ENCODE data around the gene DDB1. TPM values are rescaled to one million over a fixed set of nuclear protein-coding genes. Genes with fewer than 3 reads are reported as not detected.

Gene DDB1
- total RNA-seq, 2 experiments from 2014 or later = 140 to 147 TPM

GRCh38 chr11:61267437-61267841 lies 65.5 kb downstream of the DDB1 start:
- DNase-seq (no peak), ATAC-seq (ENCODE audit: poor library complexity) (no peak)
- Mint-ChIP-seq H3K27me3 (no peaks in the 10 kb centered on the region), H3K9me3 (no peaks in the 10 kb centered on the region), H3K4me1 (ENCODE audit: low read depth) (no peaks in the 10 kb centered on the region), H3K27ac (no peak overlapping the region), H3K4me3 (no peak overlapping the region), H3K36me3 (ENCODE audit: low read depth) (no peaks in the 10 kb centered on the region)
- CTCF ChIA-PET = no interaction called here
- Histone ChIP-seq H3K27me3 (ENCODE audit: control insufficient read depth in 1 of 2, insufficient read depth in 2 of 2, low read length in 2 of 2) (no peaks in the 10 kb centered on the region), H3K9me3 (ENCODE audit: control insufficient read depth in 1 of 2, insufficient read depth in 1 of 2, low read length in 2 of 2) (no peaks in the 10 kb centered on the region), H3K4me3 (ENCODE audit: low read length) (no peak overlapping the region), H3K27ac (ENCODE audit: low read depth in 1 of 2, low read length in 2 of 2) (no peak overlapping the region), H3K4me1 (ENCODE audit: insufficient read depth, low read length) (no peaks in the 10 kb centered on the region), H3K36me3 (ENCODE audit: insufficient read depth, low read length) (no peaks in the 10 kb centered on the region)
- intact Hi-C loops (cut with DNase I, micrococcal nuclease) = no loop called here
- POLR2A ChIA-PET = no interaction called here
- TF ChIP-seq, protein P1, sequence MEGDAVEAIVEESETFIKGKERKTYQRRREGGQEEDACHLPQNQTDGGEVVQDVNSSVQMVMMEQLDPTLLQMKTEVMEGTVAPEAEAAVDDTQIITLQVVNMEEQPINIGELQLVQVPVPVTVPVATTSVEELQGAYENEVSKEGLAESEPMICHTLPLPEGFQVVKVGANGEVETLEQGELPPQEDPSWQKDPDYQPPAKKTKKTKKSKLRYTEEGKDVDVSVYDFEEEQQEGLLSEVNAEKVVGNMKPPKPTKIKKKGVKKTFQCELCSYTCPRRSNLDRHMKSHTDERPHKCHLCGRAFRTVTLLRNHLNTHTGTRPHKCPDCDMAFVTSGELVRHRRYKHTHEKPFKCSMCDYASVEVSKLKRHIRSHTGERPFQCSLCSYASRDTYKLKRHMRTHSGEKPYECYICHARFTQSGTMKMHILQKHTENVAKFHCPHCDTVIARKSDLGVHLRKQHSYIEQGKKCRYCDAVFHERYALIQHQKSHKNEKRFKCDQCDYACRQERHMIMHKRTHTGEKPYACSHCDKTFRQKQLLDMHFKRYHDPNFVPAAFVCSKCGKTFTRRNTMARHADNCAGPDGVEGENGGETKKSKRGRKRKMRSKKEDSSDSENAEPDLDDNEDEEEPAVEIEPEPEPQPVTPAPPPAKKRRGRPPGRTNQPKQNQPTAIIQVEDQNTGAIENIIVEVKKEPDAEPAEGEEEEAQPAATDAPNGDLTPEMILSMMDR (IDR thresholded peaks at IDR 0.05) = no peak

DNA sequence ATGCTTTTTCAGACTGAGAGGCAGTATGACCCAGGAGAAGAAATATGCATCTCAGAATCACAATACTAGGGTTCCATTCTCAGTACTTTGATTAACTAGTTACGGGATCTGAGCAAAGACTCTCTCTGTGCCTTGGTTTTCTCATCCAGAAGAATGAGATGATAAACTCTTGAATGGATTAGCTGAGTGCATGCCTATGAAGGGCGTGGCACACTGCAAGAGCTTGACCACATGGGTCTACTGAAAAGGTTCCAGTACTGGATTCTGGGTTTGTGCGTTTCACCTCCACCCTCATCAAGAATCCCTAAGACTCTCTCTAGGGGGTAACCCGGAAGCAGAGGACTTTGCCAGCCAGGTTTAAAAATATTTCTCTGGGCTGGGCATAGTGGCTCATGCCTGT lies 66.3 kb downstream of the DDB1 start:
- Mint-ChIP-seq H3K9me3 (no peaks in the 10 kb centered on the region), H3K36me3 (ENCODE audit: low read depth) (no peaks in the 10 kb centered on the region), H3K4me1 (ENCODE audit: low read depth) (no peaks in the 10 kb centered on the region), H3K27me3 (no peaks in the 10 kb centered on the region), H3K4me3 (no peak overlapping the region), H3K27ac (no peak overlapping the region)
- Histone ChIP-seq H3K4me3 (ENCODE audit: low read length) (no peak overlapping the region), H3K4me1 (ENCODE audit: insufficient read depth, low read length) (no peaks in the 10 kb centered on the region), H3K27ac (ENCODE audit: low read depth in 1 of 2, low read length in 2 of 2) (no peak overlapping the region), H3K36me3 (ENCODE audit: insufficient read depth, low read length) (no peaks in the 10 kb centered on the region), H3K27me3 (ENCODE audit: control insufficient read depth in 1 of 2, insufficient read depth in 2 of 2, low read length in 2 of 2) (no peaks in the 10 kb centered on the region), H3K9me3 (ENCODE audit: control insufficient read depth in 1 of 2, insufficient read depth in 1 of 2, low read length in 2 of 2) (no peaks in the 10 kb centered on the region)
- DNase-seq = no peak
- ATAC-seq (ENCODE audit: poor library complexity) = no peak
- ChIA-PET POLR2A (no interaction called here), CTCF (interaction anchor here (0.7 kb wide), 1 partner anchor 118 kb away, joined by 3 read pairs; no protein-coding TSS in a partner anchor)
- TF ChIP-seq, protein P1 (IDR thresholded peaks at IDR 0.05) = no peak
- intact Hi-C loops (cut with DNase I, micrococcal nuclease) = no loop called here

- ChIA-PET POLR2A (no interaction called here), CTCF (no interaction called here)
- no peaks in the 10 kb centered on the region for H3K36me3 Mint-ChIP-seq (ENCODE audit: low read depth)
- ATAC-seq (ENCODE audit: poor library complexity) = no peak
- TF ChIP-seq, protein P1 (IDR thresholded peaks at IDR 0.05) = no peak
- Histone ChIP-seq H3K36me3 (ENCODE audit: insufficient read depth, low read length) (no peaks in the 10 kb centered on the region), H3K4me3 (ENCODE audit: low read length) (no peak overlapping the region), H3K27me3 (ENCODE audit: control insufficient read depth in 1 of 2, insufficient read depth in 2 of 2, low read length in 2 of 2) (no peaks in the 10 kb centered on the region), H3K9me3 (ENCODE audit: control insufficient read depth in 1 of 2, insufficient read depth in 1 of 2, low read length in 2 of 2) (no peaks in the 10 kb centered on the region), H3K27ac (ENCODE audit: low read depth in 1 of 2, low read length in 2 of 2) (no peak overlapping the region), H3K4me1 (ENCODE audit: insufficient read depth, low read length) (no peaks in the 10 kb centered on the region)
- no peaks in the 10 kb centered on the region for H3K27me3 Mint-ChIP-seq
- intact Hi-C loops (cut with DNase I, micrococcal nuclease) = no loop called here
- H3K4me3 Mint-ChIP-seq = no peak overlapping the region
- no peak overlapping the region for H3K27ac Mint-ChIP-seq
- no peak for DNase-seq
- H3K4me1 Mint-ChIP-seq (ENCODE audit: low read depth) = no peaks in the 10 kb centered on the region
- no peaks in the 10 kb centered on the region for H3K9me3 Mint-ChIP-seq
Measured at GRCh38 chr11:61265357-61265756, 67.5 kb downstream of the DDB1 start.

Measured in CD4-positive, alpha-beta T cell (primary cell).